Anterior cingulate cortex (tissue), 58 donors: ENCODE measurements around the gene NCOA3.

Experiments used
- DNase-seq, 58 donors: peaks; one replicate each; lab custom pipeline; 2025; lab: John Stamatoyannopoulos, UW

NCOA3 gene

GRCh38 chr20:47688385-47689381 lies 187.0 kb downstream of the NCOA3 start:
- DNase-seq: no peak

GRCh38 chr20:47689731-47690130 lies 188.0 kb downstream of the NCOA3 start:
- DNase-seq: no peak

GRCh38 chr20:47691625-47692024 lies 189.9 kb downstream of the NCOA3 start:
- no peak for DNase-seq

GRCh38 chr20:47694021-47694818 lies 192.5 kb downstream of the NCOA3 start:
- DNase-seq: no peak

- no peak for DNase-seq
Observed at GRCh38 chr20:47696856-47697255, 195.2 kb downstream of the NCOA3 start.

- DNase-seq: no peak
Observed at GRCh38 chr20:47698142-47698541, 196.5 kb downstream of the NCOA3 start.

GRCh38 chr20:47699818-47700217 lies 198.1 kb downstream of the NCOA3 start:
- no peak for DNase-seq

- no peak for DNase-seq
Observed at GRCh38 chr20:47700327-47700726, 198.6 kb downstream of the NCOA3 start.

- DNase-seq: peak in 6 of 58 donors; percentile 7 to 36 (median 20)
Observed at GRCh38 chr20:47701612-47702011, 199.9 kb downstream of the NCOA3 start.

GRCh38 chr20:47703748-47704147 lies 202.1 kb downstream of the NCOA3 start:
- no peak for DNase-seq

GRCh38 chr20:47704746-47705496 lies 203.2 kb downstream of the NCOA3 start:
- DNase-seq: peak in 19 of 58 donors; percentile 9 to 65 (median 28)

GRCh38 chr20:47705497-47705856 lies 203.8 kb downstream of the NCOA3 start:
- DNase-seq: no peak

GRCh38 chr20:47706345-47706744 lies 204.7 kb downstream of the NCOA3 start:
- DNase-seq: no peak
